Thoracic aorta (tissue), 2 donors: Measurements from ENCODE around the gene TCEA3. TPM values are rescaled to one million over a fixed set of nuclear protein-coding genes. Genes with fewer than 3 reads are reported as not detected.

Experiments used
- ATAC-seq: fragments of 150-250 bp; one replicate; pipeline ENCODE4 v1.8.0; 2017; ENCODE audit warnings: low read depth; ENCODE audit not compliant: insufficient number of reproducible peaks, low FRiP score
- DNase-seq: peaks from one replicate; pipeline ENCODE4 v3.0.0-alpha.2; 2020; ENCODE audit warnings: low spot score
- H3K27ac ChIP-seq, 2 donors: fragments of 200-600 bp; sonication (generic); 1 replicate in 1 of 2; 2 replicates in 1 of 2; pipeline ENCODE4 v1.5.1; 2016; ENCODE audit warnings: mild to moderate bottlenecking in 2 of 2, moderate library complexity in 2 of 2
- H3K27me3 ChIP-seq: fragments of 200-600 bp; sonication (generic); replicated peaks from 2 replicates; pipeline ENCODE4 v1.6.0; 2016; ENCODE audit warnings: mild to moderate bottlenecking; ENCODE audit not compliant: insufficient read depth
- H3K36me3 ChIP-seq: fragments of 200-600 bp; sonication (generic); one replicate; pipeline ENCODE4 v1.5.1; 2016
- H3K4me1 ChIP-seq, 2 donors: fragments of 200-600 bp; sonication (generic); 1 replicate in 1 of 2; 2 replicates in 1 of 2; pipeline versions ENCODE4 v1.5.1 to v1.6.0; 2016; ENCODE audit warnings: low read depth in 2 of 2, mild to moderate bottlenecking in 1 of 2; ENCODE audit not compliant: control insufficient read depth in 1 of 2
- H3K4me3 ChIP-seq: fragments of 200-600 bp; sonication (generic); 2 replicates; pipeline ENCODE4 v1.5.1; 2016; ENCODE audit warnings: mild to moderate bottlenecking
- H3K9me3 ChIP-seq: fragments of 200-600 bp; sonication (generic); 2 replicates; pipeline ENCODE4 v1.5.1; 2016
- CTCF ChIP-seq: fragments of 200-600 bp; sonication (generic); IDR thresholded peaks from one replicate; pipeline ENCODE4 v1.5.1; 2019; ENCODE audit warnings: antibody characterized with exemption
- total RNA-seq, 2 donors: library from RNA; depleted of rRNA; stranded (reverse); fragments of >200 nt; gene quantifications; one replicate each; pipeline versions ENCODE4 v1.1.0 to v1.2.3, GENCODE V29; 2016

TCEA3 gene
- total RNA-seq, 2 donors from 2014 or later: 22.2 to 39.5 TPM

DNA sequence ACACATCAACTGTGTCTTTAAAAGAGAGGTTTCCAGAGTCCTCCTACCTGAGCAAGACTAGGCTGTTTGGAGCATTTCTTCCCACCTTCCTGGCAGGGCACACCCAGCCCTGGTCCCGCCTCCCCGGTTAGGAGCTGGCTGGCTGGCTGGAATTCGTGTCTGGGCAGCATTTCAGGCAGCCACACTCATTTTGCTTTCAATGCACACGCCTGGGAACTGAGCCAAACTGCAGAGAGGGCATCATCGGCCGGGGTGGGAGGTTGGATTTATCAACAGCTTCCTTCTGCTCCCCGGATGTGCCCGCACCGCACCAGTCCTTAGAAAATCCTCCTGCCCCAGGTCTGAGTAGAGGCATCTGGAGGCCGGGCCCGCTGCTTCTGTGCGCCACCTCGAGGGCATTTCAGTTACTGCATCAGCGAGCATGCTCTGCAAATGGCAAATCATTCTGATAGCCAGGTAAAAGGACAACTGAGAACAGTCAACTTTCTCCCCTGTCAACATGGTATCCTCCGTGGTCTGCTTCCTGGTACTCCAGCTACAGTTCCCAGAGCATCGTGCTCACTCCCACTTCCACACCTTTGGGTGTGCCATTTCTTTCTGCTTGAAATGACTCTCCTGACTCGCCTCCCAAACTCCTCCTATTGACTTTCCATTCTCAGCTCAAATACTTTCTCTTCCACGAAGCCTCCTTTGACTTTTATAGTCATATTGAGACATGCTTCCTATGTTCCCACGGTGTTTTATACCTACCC, 20.6 kb downstream of the TCEA3 start:
- peak overlapping the region; percentile 31 to 59 for H3K27ac ChIP-seq
- TF ChIP-seq CTCF: peak; percentile 97
- H3K4me3 ChIP-seq: peak overlapping the region; percentile 7
- peaks cover 13% of the 10 kb centered on the region for H3K36me3 ChIP-seq
- H3K27me3 ChIP-seq: no peaks in the 10 kb centered on the region
- ATAC-seq (peak; percentile 84), DNase-seq (peak; percentile 75)
- peaks cover 13 to 23% of the 10 kb centered on the region in 2 donors for H3K4me1 ChIP-seq
- H3K9me3 ChIP-seq: no peaks in the 10 kb centered on the region

DNA sequence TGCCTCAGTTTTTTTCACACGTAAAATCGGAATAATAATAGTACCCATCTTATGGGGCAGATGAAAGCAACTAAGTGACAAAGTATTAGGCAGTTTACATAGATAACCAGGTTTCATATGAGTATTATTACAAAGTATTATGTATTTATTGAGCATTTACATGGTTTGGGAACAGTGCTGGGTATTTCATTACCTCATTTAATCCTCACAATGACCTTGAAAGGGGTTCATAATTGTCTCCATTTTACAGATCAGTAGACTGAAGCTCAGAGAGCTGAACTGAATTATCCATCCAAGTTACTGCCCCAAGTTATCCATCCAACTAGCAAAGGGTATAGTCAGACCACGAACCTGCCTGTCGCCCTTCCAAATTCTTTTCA, 21.2 kb downstream of the TCEA3 start:
- DNase-seq (no peak), ATAC-seq (no peak)
- Histone ChIP-seq H3K27ac (peak overlapping the region; percentile 31 to 59), H3K27me3 (no peaks in the 10 kb centered on the region), H3K36me3 (peaks cover 7% of the 10 kb centered on the region), H3K9me3 (no peaks in the 10 kb centered on the region), H3K4me1 (peaks cover 13 to 23% of the 10 kb centered on the region in 2 donors), H3K4me3 (peak overlapping the region; percentile 7)
- TF ChIP-seq CTCF: no peak

DNA sequence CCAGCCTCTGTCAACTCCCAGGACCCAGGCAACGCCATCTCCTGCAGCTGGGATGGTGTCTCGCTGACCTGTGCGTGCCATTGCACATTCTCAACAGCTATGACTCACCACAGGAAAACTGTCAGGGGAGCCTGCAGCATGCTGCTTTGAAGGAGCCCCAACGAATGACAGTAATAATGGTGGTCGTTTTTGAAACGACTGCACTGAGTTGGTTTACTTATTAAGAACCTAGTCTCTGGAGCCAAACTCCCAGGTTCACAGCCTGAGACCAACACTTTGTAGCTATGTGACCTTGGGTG, 21.6 kb downstream of the TCEA3 start:
- H3K4me3 ChIP-seq: no peak overlapping the region
- no peak for TF ChIP-seq CTCF
- no peaks in the 10 kb centered on the region for H3K27me3 ChIP-seq
- H3K9me3 ChIP-seq: no peaks in the 10 kb centered on the region
- ATAC-seq: peak; percentile 22
- no peak for DNase-seq
- H3K4me1 ChIP-seq: peaks cover 13 to 23% of the 10 kb centered on the region in 2 donors
- H3K36me3 ChIP-seq: peaks cover 5% of the 10 kb centered on the region
- H3K27ac ChIP-seq: peak overlapping the region; percentile 31 to 59

GRCh38 chr1:23402286-23403037, 22.1 kb downstream of the TCEA3 start:
- no peak for ATAC-seq
- peaks cover 13 to 23% of the 10 kb centered on the region in 2 donors for H3K4me1 ChIP-seq
- DNase-seq: no peak
- H3K4me3 ChIP-seq: no peak overlapping the region
- H3K27ac ChIP-seq: peak overlapping the region in 1 of 2 donors; percentile 59
- no peak for TF ChIP-seq CTCF
- H3K9me3 ChIP-seq: no peaks in the 10 kb centered on the region
- peaks cover under 1% of the 10 kb centered on the region for H3K36me3 ChIP-seq
- no peaks in the 10 kb centered on the region for H3K27me3 ChIP-seq

DNA sequence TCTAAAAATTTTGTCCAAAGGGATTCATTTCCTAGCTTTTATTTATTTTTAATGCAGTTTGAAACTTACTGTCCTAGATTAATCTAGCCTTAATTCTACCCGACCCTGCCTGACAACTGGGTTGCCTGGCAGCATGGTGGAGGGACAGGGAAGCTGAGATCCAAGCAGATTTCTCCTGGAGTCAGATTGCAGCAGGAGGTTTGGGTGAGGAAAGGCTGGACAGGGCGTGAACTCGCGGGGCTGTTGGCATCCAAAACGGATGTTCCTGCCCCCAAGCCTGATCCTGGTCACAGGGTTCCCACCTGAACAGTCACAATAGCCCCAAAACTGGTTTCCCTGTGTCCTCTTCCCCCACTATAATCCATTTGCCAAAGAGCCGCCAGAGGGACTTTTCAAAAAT, 23.2 kb downstream of the TCEA3 start:
- no peaks in the 10 kb centered on the region for H3K27me3 ChIP-seq
- H3K27ac ChIP-seq: no peak overlapping the region
- no peak overlapping the region for H3K4me3 ChIP-seq
- no peak for ATAC-seq
- peaks cover 13 to 23% of the 10 kb centered on the region in 2 donors for H3K4me1 ChIP-seq
- H3K36me3 ChIP-seq: peaks cover 3% of the 10 kb centered on the region
- H3K9me3 ChIP-seq: no peaks in the 10 kb centered on the region
- DNase-seq: no peak
- no peak for TF ChIP-seq CTCF
